T-helper 1 cell treated with Interleukin-12 subunit alpha and Interleukin-12 subunit beta and Interleukin-4 antibody, amounts not matched to agents 30 μg/mL and 1 μg/mL, for 36 hours (primary cell): ENCODE measurements around the gene FAM234A.
"Not testable (repeated sequence)": the region's sequence is repeated elsewhere in the genome, so short reads cannot be mapped to it uniquely, and the experiment has no call there.

Experiments used
- H3K27ac Mint-ChIP-seq: one replicate; pipeline ENCODE4 v1.8.0; 2021; ENCODE audit warnings: mild to moderate bottlenecking, mixed read lengths
- H3K27me3 Mint-ChIP-seq: one replicate; pipeline ENCODE4 v1.8.0; 2021; ENCODE audit warnings: low read depth, mixed read lengths
- H3K36me3 Mint-ChIP-seq: one replicate; pipeline ENCODE4 v1.8.0; 2021; ENCODE audit warnings: low read depth, mixed read lengths
- H3K4me1 Mint-ChIP-seq: one replicate; pipeline ENCODE4 v1.8.0; 2021; ENCODE audit warnings: low read depth, mixed read lengths
- H3K4me3 Mint-ChIP-seq: one replicate; pipeline ENCODE4 v1.8.0; 2021; ENCODE audit warnings: mild to moderate bottlenecking, moderate library complexity, mixed read lengths
- H3K9me3 Mint-ChIP-seq: one replicate; pipeline ENCODE4 v1.8.0; 2021; ENCODE audit warnings: mixed read lengths

Gene FAM234A

DNA sequence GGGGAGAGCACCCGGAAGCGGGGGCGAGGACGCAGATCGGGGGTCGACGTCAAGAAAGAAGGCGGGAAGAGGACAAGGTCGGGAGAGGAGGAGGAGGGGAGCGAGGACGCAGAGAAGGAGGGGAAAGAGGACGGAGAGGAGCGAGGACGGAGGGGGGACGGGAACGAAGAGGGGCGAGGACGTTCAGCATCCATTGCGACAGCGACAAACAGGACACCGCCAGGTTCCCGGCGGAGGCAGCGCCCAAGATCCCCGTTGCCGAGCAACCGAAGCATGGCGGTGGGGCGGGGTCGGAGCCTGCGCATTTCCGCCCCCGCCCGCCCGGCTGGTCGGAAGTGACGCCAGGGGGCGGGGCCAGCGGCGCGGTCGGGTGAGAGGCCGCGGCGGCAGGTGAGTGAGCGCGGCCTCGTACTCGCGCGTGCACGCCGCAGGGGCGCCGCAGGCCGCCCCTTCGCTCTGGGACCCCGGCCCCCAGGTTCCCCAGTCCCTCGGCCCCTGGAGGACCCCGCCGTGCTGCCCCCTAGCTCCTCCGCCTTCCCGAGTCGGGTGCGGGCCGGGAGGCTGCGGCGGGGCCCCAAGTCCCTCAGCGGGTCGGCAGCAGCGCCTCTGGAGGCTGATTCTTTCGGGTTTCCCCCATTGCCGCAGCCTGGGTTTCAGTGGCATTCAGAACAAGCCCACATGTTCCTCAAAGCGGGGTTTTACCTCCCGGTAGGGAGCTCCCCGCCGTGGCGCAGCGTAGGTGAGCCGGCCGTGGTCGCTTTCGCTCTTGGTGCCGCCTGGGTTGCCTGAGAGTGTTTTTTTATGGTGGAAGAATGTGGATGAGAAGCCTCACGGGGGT is at the start of gene FAM234A:
TSS of gene FAM234A (plus strand) at position 354 of the 838 bp plus-strand sequence. CDS start 19,593 bp downstream, outside the sequence.
- peaks cover 5% of the 10 kb centered on the region for H3K27me3 Mint-ChIP-seq
- peak within 1 kb of the TSS; percentile 92 for H3K4me3 Mint-ChIP-seq
- H3K9me3 Mint-ChIP-seq = no peaks in the 10 kb centered on the region
- H3K27ac Mint-ChIP-seq = peak within 1 kb of the TSS; percentile 94
- H3K36me3 Mint-ChIP-seq = peaks cover 4% of the 10 kb centered on the region
- peaks cover 15% of the 10 kb centered on the region for H3K4me1 Mint-ChIP-seq

GRCh38 chr16:185213-185612 is 49.4 kb upstream of the FAM234A start:
- peaks cover 10% of the 10 kb centered on the region for H3K4me1 Mint-ChIP-seq
- no peak overlapping the region for H3K27ac Mint-ChIP-seq
- no peak overlapping the region for H3K4me3 Mint-ChIP-seq
- H3K36me3 Mint-ChIP-seq = peaks cover 11% of the 10 kb centered on the region
- no peaks in the 10 kb centered on the region for H3K9me3 Mint-ChIP-seq
- H3K27me3 Mint-ChIP-seq = no peaks in the 10 kb centered on the region

GRCh38 chr16:185691-186090 is 48.9 kb upstream of the FAM234A start:
- no peak overlapping the region for H3K4me3 Mint-ChIP-seq
- peaks cover 11% of the 10 kb centered on the region for H3K36me3 Mint-ChIP-seq
- H3K9me3 Mint-ChIP-seq = no peaks in the 10 kb centered on the region
- no peak overlapping the region for H3K27ac Mint-ChIP-seq
- no peaks in the 10 kb centered on the region for H3K27me3 Mint-ChIP-seq
- peaks cover 10% of the 10 kb centered on the region for H3K4me1 Mint-ChIP-seq

- H3K4me1 Mint-ChIP-seq = peaks cover 8% of the 10 kb centered on the region
- H3K4me3 Mint-ChIP-seq = no peak overlapping the region
- H3K36me3 Mint-ChIP-seq = peaks cover 22% of the 10 kb centered on the region
- no peaks in the 10 kb centered on the region for H3K27me3 Mint-ChIP-seq
- H3K27ac Mint-ChIP-seq = no peak overlapping the region
- no peaks in the 10 kb centered on the region for H3K9me3 Mint-ChIP-seq
Measured at GRCh38 chr16:187330-187729, 47.3 kb upstream of the FAM234A start.

DNA sequence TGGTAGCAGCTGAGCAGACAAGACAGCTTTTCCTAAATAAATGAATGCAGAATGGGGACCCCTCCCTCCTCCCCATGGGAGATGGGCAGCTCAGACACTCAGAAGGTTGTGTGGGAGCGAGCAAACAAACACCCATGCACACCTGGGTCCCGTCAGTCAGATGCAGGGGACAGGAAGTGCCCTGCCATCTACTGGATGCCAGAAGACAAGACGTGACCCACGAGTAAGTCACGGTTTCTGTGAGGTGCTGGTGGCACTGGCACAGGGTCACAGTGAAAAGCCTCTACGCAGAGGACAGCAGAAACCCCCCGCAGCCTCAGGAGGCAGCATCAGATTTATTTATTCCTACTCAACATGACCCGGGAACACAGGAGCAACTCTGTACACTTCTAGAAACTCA is 45.9 kb upstream of the FAM234A start:
- Mint-ChIP-seq H3K4me1 (peaks cover 8% of the 10 kb centered on the region), H3K27ac (no peak overlapping the region), H3K27me3 (no peaks in the 10 kb centered on the region), H3K9me3 (no peaks in the 10 kb centered on the region), H3K36me3 (peaks cover 25% of the 10 kb centered on the region), H3K4me3 (no peak overlapping the region)

DNA sequence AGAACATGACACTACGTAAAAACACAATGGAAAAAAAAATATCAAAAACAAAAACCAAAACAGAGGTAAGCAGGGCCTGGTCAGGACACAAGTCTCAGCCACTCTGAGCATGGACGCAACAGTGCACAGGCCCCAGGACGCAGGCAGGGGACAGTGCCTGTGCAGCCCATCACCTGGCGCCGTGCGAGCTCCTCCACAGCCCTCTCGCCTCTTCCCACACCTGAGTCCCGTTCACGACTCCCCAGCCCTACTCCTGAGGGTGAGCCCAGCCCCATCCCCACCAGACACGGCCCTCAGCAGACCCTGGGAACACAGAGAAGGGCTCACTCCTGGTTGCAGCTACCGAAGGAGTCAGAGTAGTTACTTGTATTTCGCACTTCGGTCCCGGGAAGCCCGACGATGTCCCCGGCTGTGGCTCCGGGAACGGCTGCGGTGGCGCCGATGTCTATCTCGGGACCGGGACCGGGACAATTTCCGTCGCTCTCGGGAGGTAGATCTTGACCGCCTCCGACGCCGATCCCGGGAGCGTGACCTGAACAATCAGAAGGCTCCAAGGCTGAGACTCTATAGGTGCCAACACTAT is 44.9 kb upstream of the FAM234A start:
- Mint-ChIP-seq H3K4me3 (no peak overlapping the region), H3K36me3 (peaks cover 27% of the 10 kb centered on the region), H3K4me1 (peaks cover 8% of the 10 kb centered on the region), H3K27ac (no peak overlapping the region), H3K9me3 (no peaks in the 10 kb centered on the region), H3K27me3 (no peaks in the 10 kb centered on the region)

GRCh38 chr16:191831-192230 is 42.8 kb upstream of the FAM234A start:
- Mint-ChIP-seq H3K27me3 (no peaks in the 10 kb centered on the region), H3K27ac (no peak overlapping the region), H3K4me3 (no peak overlapping the region), H3K36me3 (peaks cover 32% of the 10 kb centered on the region), H3K9me3 (no peaks in the 10 kb centered on the region), H3K4me1 (peaks cover 8% of the 10 kb centered on the region)

DNA sequence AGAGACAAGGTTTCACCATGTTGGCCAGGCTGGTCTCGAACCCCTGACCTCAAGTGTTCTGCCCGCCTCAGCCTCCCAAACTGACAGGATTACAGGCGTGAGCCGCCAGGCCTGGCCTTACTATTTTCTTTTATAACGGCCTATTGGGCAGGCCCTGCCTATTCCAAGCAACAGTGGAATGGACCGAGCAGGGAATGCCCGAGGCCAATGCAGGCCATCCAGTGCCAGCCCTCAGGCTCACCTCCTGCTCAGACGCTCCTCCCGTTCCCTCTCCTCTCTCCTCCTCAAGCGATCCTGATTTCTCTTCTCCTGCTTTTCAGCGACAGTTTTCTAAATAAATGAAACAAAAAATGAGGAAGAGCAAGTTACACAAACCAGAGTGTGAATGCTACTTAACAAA is 41.9 kb upstream of the FAM234A start:
- Mint-ChIP-seq H3K4me1 (peaks cover 8% of the 10 kb centered on the region), H3K9me3 (no peaks in the 10 kb centered on the region), H3K27me3 (no peaks in the 10 kb centered on the region), H3K36me3 (peaks cover 32% of the 10 kb centered on the region), H3K27ac (no peak overlapping the region), H3K4me3 (no peak overlapping the region)

DNA sequence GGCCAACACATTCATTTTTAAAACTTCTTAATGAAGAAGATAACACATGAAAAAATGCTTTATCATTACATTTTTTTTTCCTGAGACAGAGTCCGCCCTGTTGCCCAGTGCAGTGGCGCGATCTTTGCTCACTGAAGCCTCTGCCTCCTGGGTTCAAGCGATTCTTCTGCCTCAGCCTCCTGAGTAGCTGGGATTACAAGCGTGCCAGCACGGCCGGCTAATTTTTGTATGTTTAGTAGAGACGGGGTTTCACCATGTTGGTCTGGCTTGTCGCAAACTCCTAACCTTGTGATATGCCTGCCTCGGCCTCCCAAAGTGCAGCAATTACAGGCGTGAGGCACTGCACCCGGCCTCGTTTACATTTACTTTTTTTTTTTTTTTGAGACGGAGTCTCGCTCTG is 41.2 kb upstream of the FAM234A start:
- Mint-ChIP-seq H3K4me1 (peaks cover 8% of the 10 kb centered on the region), H3K27me3 (no peaks in the 10 kb centered on the region), H3K36me3 (peaks cover 35% of the 10 kb centered on the region), H3K9me3 (no peaks in the 10 kb centered on the region), H3K4me3 (no peak overlapping the region), H3K27ac (no peak overlapping the region)

- H3K36me3 Mint-ChIP-seq = peaks cover 30% of the 10 kb centered on the region
- H3K27ac Mint-ChIP-seq = no peak overlapping the region
- H3K9me3 Mint-ChIP-seq = no peaks in the 10 kb centered on the region
- H3K4me3 Mint-ChIP-seq = no peak overlapping the region
- H3K27me3 Mint-ChIP-seq = no peaks in the 10 kb centered on the region
- H3K4me1 Mint-ChIP-seq = no peaks in the 10 kb centered on the region
Measured at GRCh38 chr16:194516-194915, 40.1 kb upstream of the FAM234A start.

GRCh38 chr16:200388-200787 is 34.2 kb upstream of the FAM234A start:
- Mint-ChIP-seq H3K9me3 (no peaks in the 10 kb centered on the region), H3K4me3 (no peak overlapping the region), H3K27ac (no peak overlapping the region), H3K4me1 (no peaks in the 10 kb centered on the region), H3K36me3 (peaks cover 13% of the 10 kb centered on the region), H3K27me3 (no peaks in the 10 kb centered on the region)

DNA sequence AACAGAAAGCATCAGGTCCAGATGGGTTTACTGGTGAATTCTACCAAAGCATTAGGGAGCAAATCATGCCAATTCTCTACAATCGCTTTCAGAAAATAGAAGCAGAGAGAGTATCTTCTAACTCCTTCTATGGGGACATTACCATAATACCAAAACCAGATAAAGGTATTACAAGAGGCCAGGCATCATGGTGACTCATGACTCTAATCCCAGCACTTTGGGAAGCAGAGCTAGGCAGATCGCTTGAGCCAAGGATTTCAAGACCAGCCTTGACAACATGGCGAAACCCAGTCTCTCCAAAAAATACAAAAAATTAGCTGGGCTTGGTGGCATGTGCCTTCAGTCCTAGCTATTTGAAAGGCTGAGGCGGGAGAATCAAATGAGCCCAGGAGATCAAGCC is 31.4 kb upstream of the FAM234A start:
- peaks cover 23% of the 10 kb centered on the region for H3K36me3 Mint-ChIP-seq
- no peaks in the 10 kb centered on the region for H3K9me3 Mint-ChIP-seq
- H3K4me3 Mint-ChIP-seq = no peak overlapping the region
- no peak overlapping the region for H3K27ac Mint-ChIP-seq
- no peaks in the 10 kb centered on the region for H3K27me3 Mint-ChIP-seq
- H3K4me1 Mint-ChIP-seq = peaks cover 11% of the 10 kb centered on the region

- H3K27me3 Mint-ChIP-seq, H3K27ac Mint-ChIP-seq, H3K4me3 Mint-ChIP-seq, H3K9me3 Mint-ChIP-seq: not testable (repeated sequence)
- Mint-ChIP-seq H3K4me1 (peaks cover 11% of the 10 kb centered on the region), H3K36me3 (peaks cover 25% of the 10 kb centered on the region)
Measured at GRCh38 chr16:204046-204445, 30.6 kb upstream of the FAM234A start.

DNA sequence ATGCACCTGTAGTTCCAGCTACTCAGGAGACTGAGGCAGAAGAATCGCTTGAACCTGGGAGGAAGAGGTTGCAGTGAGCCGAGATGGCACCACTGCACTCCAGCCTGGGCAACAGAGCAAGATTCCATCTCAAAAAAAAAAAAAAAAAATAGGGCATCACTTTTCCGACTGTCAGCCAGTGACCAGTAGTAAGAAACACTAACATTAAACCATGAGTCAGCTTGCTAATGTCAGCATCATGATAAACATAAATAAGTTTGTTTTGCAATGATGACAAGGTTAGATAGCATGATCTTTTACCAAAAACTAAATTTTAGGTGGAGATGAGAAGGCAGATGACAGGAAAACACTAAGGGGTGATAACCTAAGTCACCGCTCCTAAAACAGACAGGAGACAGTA is 25.3 kb upstream of the FAM234A start:
- H3K27ac Mint-ChIP-seq, H3K4me3 Mint-ChIP-seq, H3K27me3 Mint-ChIP-seq, H3K9me3 Mint-ChIP-seq: not testable (repeated sequence)
- Mint-ChIP-seq H3K36me3 (peaks cover 27% of the 10 kb centered on the region), H3K4me1 (peaks cover 11% of the 10 kb centered on the region)

DNA sequence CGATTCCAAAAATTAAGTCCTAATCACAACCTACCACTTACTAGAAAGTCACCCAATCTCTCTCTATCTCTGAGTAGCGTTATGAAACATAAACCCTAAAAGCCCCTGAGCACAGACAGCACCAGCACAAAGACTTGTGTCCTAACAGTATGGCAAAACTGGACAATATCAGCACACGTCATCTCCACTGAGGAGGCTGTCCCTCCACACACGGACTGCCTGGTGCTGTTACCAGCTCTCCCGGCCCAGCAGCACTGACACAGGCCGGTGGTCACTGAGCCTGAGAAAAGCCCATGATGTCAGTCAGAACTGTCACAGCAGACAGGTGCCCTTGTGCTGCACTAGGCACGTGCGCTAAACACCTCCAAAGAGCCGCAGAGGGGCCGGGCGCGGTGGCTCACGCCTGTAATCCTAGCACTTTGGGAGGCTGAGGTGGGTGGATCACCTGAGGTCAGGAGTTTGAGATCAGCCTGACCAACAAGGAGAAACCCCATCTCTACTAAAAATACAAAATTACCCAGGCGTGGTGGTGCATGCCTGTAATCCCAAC is 22.9 kb upstream of the FAM234A start:
- H3K4me3 Mint-ChIP-seq, H3K27ac Mint-ChIP-seq, H3K4me1 Mint-ChIP-seq, H3K27me3 Mint-ChIP-seq, H3K9me3 Mint-ChIP-seq: not testable (repeated sequence)
- H3K36me3 Mint-ChIP-seq = peaks cover 18% of the 10 kb centered on the region
